SU-DHL-6 (cell line): ENCODE results near the gene ABCG2.

Experiments
- EZH2phosphoT487 ChIP-seq: fragments of 200-600 bp; sonication (generic), shearing (Covaris generic); conservative IDR thresholded peaks from 2 replicates; pipeline ENCODE4 v1.6.1; 2018; ENCODE audit warnings: mild to moderate bottlenecking, antibody characterized with exemption, low read length, moderate library complexity, mixed read lengths
- TF ChIP-seq, protein P1 (sequence below): fragments of 200-600 bp; sonication (generic); IDR thresholded peaks from one replicate; pipeline ENCODE4 v1.5.1; 2017; ENCODE audit warnings: antibody characterized with exemption, mild to moderate bottlenecking, low read length, moderate library complexity; ENCODE audit not compliant: insufficient read depth, poor library complexity, severe bottlenecking

GRCh38 chr4:88138561-88138960 is 19.9 kb downstream of the ABCG2 start:
- TF ChIP-seq, protein P1, sequence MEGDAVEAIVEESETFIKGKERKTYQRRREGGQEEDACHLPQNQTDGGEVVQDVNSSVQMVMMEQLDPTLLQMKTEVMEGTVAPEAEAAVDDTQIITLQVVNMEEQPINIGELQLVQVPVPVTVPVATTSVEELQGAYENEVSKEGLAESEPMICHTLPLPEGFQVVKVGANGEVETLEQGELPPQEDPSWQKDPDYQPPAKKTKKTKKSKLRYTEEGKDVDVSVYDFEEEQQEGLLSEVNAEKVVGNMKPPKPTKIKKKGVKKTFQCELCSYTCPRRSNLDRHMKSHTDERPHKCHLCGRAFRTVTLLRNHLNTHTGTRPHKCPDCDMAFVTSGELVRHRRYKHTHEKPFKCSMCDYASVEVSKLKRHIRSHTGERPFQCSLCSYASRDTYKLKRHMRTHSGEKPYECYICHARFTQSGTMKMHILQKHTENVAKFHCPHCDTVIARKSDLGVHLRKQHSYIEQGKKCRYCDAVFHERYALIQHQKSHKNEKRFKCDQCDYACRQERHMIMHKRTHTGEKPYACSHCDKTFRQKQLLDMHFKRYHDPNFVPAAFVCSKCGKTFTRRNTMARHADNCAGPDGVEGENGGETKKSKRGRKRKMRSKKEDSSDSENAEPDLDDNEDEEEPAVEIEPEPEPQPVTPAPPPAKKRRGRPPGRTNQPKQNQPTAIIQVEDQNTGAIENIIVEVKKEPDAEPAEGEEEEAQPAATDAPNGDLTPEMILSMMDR = no peak
- TF ChIP-seq EZH2phosphoT487 = no peak
